Measurements from ENCODE around the gene NDUFAF2.

The NDUFAF2 gene

GRCh38 chr5:60997721-60998120 is 52.7 kb downstream of the NDUFAF2 start:
- no peak for TF ChIP-seq CTCF (IDR thresholded peaks at IDR 0.05; ENCODE audit: control extremely low read depth, extremely low read depth, low read depth, missing control alignments)
- CTCF ChIA-PET, result interaction anchor here (1.1 to 1.7 kb wide), 2 partner anchors 9 kb away, joined by 3 to 4 read pairs; no protein-coding TSS in a partner anchor
- POLR2A ChIA-PET, result no interaction called here
- DNase-seq (ENCODE audit: extremely low spot score), result no peak

- POLR2A ChIA-PET, result no interaction called here
- TF ChIP-seq CTCF (IDR thresholded peaks at IDR 0.05; ENCODE audit: control extremely low read depth, extremely low read depth, low read depth, missing control alignments), result no peak
- CTCF ChIA-PET, result no interaction called here
- no peak for DNase-seq (ENCODE audit: extremely low spot score)
Observed at GRCh38 chr5:61000887-61001286, 55.9 kb downstream of the NDUFAF2 start.

GRCh38 chr5:61001647-61002046 is 56.6 kb downstream of the NDUFAF2 start:
- no peak for DNase-seq (ENCODE audit: extremely low spot score)
- ChIA-PET CTCF (interaction anchor here (1.0 kb wide), 1 partner anchor 14 kb away, joined by 3 read pairs; no protein-coding TSS in a partner anchor), POLR2A (no interaction called here)
- TF ChIP-seq CTCF (IDR thresholded peaks at IDR 0.05; ENCODE audit: control extremely low read depth, extremely low read depth, low read depth, missing control alignments), result no peak

GRCh38 chr5:61002611-61003355 is 57.8 kb downstream of the NDUFAF2 start:
- CTCF ChIA-PET, result interaction anchor here (1.0 kb wide), 1 partner anchor 15 kb away, joined by 3 read pairs; no protein-coding TSS in a partner anchor
- no peak for TF ChIP-seq CTCF (IDR thresholded peaks at IDR 0.05; ENCODE audit: control extremely low read depth, extremely low read depth, low read depth, missing control alignments)
- no peak for DNase-seq (ENCODE audit: extremely low spot score)
- POLR2A ChIA-PET, result no interaction called here

GRCh38 chr5:61004448-61004847 is 59.4 kb downstream of the NDUFAF2 start:
- ChIA-PET POLR2A (no interaction called here), CTCF (interaction anchor here (1.5 kb wide), 1 partner anchor 14 kb away, joined by 3 read pairs; no protein-coding TSS in a partner anchor)
- no peak for TF ChIP-seq CTCF (IDR thresholded peaks at IDR 0.05; ENCODE audit: control extremely low read depth, extremely low read depth, low read depth, missing control alignments)
- DNase-seq (ENCODE audit: extremely low spot score), result no peak

GRCh38 chr5:61009907-61010306 is 64.9 kb downstream of the NDUFAF2 start:
- CTCF ChIA-PET, result interaction anchor here (0.8 to 1.5 kb wide), 5 partner anchors 8 to 649 kb away, joined by 3 to 4 read pairs (median 3); no protein-coding TSS in a partner anchor
- POLR2A ChIA-PET, result no interaction called here

More at GRCh38 chr5:61009907-61010306, 64.9 kb downstream of the NDUFAF2 start:
- no peak for TF ChIP-seq CTCF (IDR thresholded peaks at IDR 0.05; ENCODE audit: control extremely low read depth, extremely low read depth, low read depth, missing control alignments)
- no peak for DNase-seq (ENCODE audit: extremely low spot score)

All from GM10248 (cell line).